ENCODE measurements around the gene POU6F1. TPM values are rescaled to one million over a fixed set of nuclear protein-coding genes. Genes with fewer than 3 reads are reported as not detected.

The POU6F1 gene
- polyA plus RNA-seq, 1 experiment: 4.7 TPM

DNA sequence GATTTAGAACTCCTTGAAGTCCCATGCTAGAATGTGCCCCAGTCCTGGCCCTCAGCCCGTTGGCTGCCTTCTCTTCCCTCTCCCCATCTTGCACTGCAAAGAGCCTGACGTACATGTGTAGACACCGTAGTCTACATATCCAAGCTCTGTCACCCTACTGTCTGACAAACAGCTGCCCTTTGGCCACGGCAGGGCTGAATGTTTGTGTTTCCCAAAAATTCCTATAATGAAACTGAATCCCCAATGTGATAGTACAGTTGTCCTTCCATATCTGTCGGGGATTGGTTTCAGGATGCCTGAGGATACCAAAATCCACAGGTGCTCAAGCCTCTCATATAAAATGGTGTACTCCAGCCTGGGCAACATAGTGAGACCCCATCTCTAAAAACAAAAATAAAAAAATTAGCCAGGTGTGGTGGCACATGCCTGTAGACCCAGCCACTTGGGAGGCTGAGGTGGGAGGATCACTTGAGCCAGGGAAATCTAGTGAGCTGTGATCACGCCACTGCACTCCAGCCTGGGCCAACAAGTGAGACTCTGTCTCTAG is 32.6 kb downstream of the POU6F1 start:
- ChIA-PET POLR2A (no interaction called here), CTCF (interaction anchor here (1.7 kb wide), 1 partner anchor 10 kb away, joined by 4 read pairs; no protein-coding TSS in a partner anchor)
- H3K4me3 ChIP-seq (ENCODE audit: low read depth, low read length): no peak overlapping the region
- H3K27me3 ChIP-seq (ENCODE audit: control insufficient read depth, insufficient read depth, low read length): peaks cover 3% of the 10 kb centered on the region; the same call in 1 of the 2 replicates
- no peaks in the 10 kb centered on the region; the same call in 1 of the 2 replicates for H3K36me3 ChIP-seq (ENCODE audit: control insufficient read depth, insufficient read depth, low read length)
- DNase-seq (ENCODE audit: low read depth): no peak
- no peak for TF ChIP-seq CTCF (IDR thresholded peaks at IDR 0.05; ENCODE audit: insufficient read depth, low read depth, low read length)

DNA sequence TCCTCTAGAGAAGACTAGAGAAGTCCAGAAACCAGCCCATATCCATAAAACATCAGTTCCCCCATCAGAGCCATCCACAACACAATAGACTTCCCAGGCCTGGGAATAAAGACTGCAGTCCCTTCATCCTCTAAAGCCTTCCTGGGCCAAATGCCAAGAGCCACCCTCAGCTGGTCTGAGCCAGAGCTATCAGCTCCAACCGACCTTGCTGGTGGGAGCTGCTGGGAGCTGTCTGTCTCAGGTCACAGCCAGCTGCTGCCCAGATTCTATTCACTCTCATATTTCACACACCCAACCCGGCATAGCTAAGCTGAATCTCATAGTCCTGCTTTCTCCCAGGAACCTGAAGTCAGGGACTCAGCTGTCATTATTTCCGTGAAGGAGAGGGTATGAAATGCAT is 34.0 kb downstream of the POU6F1 start:
- Histone ChIP-seq H3K36me3 (ENCODE audit: control insufficient read depth, insufficient read depth, low read length) (no peaks in the 10 kb centered on the region), H3K27me3 (ENCODE audit: control insufficient read depth, insufficient read depth, low read length) (peaks cover 3% of the 10 kb centered on the region; the same call in 1 of the 2 replicates), H3K4me3 (ENCODE audit: low read depth, low read length) (no peak overlapping the region)
- no peak for TF ChIP-seq CTCF (IDR thresholded peaks at IDR 0.05; ENCODE audit: insufficient read depth, low read depth, low read length)
- ChIA-PET CTCF (interaction anchor here (1.0 to 1.6 kb wide), 2 partner anchors 16 to 34 kb away, joined by 3 read pairs; partner anchors contain the start of gene POU6F1), POLR2A (no interaction called here)
- DNase-seq (ENCODE audit: low read depth): no peak

GRCh38 chr12:51183349-51183748 is 34.5 kb downstream of the POU6F1 start:
- Histone ChIP-seq H3K4me3 (ENCODE audit: low read depth, low read length) (no peak overlapping the region), H3K27me3 (ENCODE audit: control insufficient read depth, insufficient read depth, low read length) (peaks cover 3% of the 10 kb centered on the region; the same call in 1 of the 2 replicates), H3K36me3 (ENCODE audit: control insufficient read depth, insufficient read depth, low read length) (no peaks in the 10 kb centered on the region)
- ChIA-PET CTCF (interaction anchor here (0.6 to 1.6 kb wide), 3 partner anchors 16 to 370 kb away, joined by 3 to 4 read pairs (median 3); partner anchors contain the start of gene POU6F1), POLR2A (no interaction called here)
- no peak for TF ChIP-seq CTCF (IDR thresholded peaks at IDR 0.05; ENCODE audit: insufficient read depth, low read depth, low read length)
- no peak for DNase-seq (ENCODE audit: low read depth)

DNA sequence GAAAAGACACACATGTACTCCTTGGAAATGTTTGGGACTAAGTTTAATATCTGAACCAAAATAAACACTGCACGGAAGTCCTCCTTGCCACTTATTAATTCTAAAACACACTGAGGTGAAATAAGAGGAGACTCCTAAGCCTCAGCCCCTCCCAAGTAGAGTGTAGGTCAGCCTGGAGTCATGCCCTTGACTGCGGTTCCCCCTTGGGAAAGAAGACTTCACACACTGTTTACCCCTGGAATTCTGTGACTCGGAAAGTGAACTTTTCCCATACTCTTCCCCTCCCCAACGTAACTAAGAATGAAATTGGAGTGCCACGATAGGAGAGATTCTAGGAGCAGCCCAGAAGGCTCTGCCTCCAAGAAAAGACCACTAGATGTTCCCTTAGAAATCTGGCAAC is 36.3 kb downstream of the POU6F1 start:
- no peak for TF ChIP-seq CTCF (IDR thresholded peaks at IDR 0.05; ENCODE audit: insufficient read depth, low read depth, low read length)
- Histone ChIP-seq H3K4me3 (ENCODE audit: low read depth, low read length) (no peak overlapping the region), H3K36me3 (ENCODE audit: control insufficient read depth, insufficient read depth, low read length) (no peaks in the 10 kb centered on the region), H3K27me3 (ENCODE audit: control insufficient read depth, insufficient read depth, low read length) (peaks cover 3% of the 10 kb centered on the region; the same call in 1 of the 2 replicates)
- POLR2A ChIA-PET: no interaction called here
- CTCF ChIA-PET: no interaction called here
- DNase-seq (ENCODE audit: low read depth): no peak

DNA sequence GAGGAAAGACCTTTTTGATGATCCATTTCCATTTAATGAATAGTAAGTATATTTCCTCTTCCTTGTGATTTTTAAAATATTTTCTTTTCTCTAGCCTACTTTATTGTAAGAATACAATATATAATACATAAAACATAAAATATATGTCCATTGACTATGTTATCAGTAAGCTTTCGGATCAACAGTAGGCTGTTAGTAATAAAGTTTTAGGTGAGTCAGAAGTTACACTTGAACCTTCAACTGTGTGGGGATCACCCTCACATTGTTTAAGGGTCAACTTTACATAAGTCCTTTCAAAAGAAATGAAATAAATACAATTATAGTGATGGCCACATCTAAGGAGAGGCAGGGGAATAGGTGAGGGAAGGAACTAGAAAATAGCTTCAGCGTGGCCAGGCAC is 40.0 kb downstream of the POU6F1 start:
- no peak for TF ChIP-seq CTCF (IDR thresholded peaks at IDR 0.05; ENCODE audit: insufficient read depth, low read depth, low read length)
- no peaks in the 10 kb centered on the region for H3K27me3 ChIP-seq (ENCODE audit: control insufficient read depth, insufficient read depth, low read length)
- H3K36me3 ChIP-seq (ENCODE audit: control insufficient read depth, insufficient read depth, low read length): no peaks in the 10 kb centered on the region
- DNase-seq (ENCODE audit: low read depth): no peak
- ChIA-PET CTCF (interaction anchor here (0.9 kb wide), 1 partner anchor 9 kb away, joined by 4 read pairs; no protein-coding TSS in a partner anchor), POLR2A (no interaction called here)
- no peak overlapping the region for H3K4me3 ChIP-seq (ENCODE audit: low read depth, low read length)

All from BJ (cell line).